ENCODE data around the gene KRT72. TPM values are rescaled to one million over a fixed set of nuclear protein-coding genes. Genes with fewer than 3 reads are reported as not detected.

The KRT72 gene
- total and polyA plus RNA-seq, 2 experiments from 2014 or later, result not detected

- TF ChIP-seq, protein P1, sequence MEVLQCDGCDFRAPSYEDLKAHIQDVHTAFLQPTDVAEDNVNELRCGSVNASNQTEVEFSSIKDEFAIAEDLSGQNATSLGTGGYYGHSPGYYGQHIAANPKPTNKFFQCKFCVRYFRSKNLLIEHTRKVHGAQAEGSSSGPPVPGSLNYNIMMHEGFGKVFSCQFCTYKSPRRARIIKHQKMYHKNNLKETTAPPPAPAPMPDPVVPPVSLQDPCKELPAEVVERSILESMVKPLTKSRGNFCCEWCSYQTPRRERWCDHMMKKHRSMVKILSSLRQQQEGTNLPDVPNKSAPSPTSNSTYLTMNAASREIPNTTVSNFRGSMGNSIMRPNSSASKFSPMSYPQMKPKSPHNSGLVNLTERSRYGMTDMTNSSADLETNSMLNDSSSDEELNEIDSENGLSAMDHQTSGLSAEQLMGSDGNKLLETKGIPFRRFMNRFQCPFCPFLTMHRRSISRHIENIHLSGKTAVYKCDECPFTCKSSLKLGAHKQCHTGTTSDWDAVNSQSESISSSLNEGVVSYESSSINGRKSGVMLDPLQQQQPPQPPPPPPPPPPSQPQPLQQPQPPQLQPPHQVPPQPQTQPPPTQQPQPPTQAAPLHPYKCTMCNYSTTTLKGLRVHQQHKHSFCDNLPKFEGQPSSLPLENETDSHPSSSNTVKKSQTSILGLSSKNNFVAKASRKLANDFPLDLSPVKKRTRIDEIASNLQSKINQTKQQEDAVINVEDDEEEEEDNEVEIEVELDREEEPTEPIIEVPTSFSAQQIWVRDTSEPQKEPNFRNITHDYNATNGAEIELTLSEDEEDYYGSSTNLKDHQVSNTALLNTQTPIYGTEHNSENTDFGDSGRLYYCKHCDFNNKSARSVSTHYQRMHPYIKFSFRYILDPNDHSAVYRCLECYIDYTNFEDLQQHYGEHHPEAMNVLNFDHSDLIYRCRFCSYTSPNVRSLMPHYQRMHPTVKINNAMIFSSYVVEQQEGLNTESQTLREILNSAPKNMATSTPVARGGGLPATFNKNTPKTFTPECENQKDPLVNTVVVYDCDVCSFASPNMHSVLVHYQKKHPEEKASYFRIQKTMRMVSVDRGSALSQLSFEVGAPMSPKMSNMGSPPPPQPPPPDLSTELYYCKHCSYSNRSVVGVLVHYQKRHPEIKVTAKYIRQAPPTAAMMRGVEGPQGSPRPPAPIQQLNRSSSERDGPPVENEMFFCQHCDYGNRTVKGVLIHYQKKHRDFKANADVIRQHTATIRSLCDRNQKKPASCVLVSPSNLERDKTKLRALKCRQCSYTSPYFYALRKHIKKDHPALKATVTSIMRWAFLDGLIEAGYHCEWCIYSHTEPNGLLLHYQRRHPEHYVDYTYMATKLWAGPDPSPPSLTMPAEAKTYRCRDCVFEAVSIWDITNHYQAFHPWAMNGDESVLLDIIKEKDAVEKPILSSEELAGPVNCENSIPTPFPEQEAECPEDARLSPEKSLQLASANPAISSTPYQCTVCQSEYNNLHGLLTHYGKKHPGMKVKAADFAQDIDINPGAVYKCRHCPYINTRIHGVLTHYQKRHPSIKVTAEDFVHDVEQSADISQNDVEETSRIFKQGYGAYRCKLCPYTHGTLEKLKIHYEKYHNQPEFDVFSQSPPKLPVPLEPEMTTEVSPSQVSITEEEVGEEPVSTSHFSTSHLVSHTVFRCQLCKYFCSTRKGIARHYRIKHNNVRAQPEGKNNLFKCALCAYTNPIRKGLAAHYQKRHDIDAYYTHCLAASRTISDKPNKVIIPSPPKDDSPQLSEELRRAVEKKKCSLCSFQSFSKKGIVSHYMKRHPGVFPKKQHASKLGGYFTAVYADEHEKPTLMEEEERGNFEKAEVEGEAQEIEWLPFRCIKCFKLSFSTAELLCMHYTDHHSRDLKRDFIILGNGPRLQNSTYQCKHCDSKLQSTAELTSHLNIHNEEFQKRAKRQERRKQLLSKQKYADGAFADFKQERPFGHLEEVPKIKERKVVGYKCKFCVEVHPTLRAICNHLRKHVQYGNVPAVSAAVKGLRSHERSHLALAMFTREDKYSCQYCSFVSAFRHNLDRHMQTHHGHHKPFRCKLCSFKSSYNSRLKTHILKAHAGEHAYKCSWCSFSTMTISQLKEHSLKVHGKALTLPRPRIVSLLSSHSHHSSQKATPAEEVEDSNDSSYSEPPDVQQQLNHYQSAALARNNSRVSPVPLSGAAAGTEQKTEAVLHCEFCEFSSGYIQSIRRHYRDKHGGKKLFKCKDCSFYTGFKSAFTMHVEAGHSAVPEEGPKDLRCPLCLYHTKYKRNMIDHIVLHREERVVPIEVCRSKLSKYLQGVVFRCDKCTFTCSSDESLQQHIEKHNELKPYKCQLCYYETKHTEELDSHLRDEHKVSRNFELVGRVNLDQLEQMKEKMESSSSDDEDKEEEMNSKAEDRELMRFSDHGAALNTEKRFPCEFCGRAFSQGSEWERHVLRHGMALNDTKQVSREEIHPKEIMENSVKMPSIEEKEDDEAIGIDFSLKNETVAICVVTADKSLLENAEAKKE (CRISPR knock-in tag; IDR thresholded peaks at IDR 0.05), result no peak
- no peak for TF ChIP-seq ZNF114 (CRISPR knock-in tag; IDR thresholded peaks at IDR 0.05)
- TF ChIP-seq STAT1 (IDR thresholded peaks at IDR 0.05; ENCODE audit: unreplicated experiment), result no peak
Observed at GRCh38 chr12:52605542-52605941, 4.3 kb upstream of the KRT72 start (continued).

DNA sequence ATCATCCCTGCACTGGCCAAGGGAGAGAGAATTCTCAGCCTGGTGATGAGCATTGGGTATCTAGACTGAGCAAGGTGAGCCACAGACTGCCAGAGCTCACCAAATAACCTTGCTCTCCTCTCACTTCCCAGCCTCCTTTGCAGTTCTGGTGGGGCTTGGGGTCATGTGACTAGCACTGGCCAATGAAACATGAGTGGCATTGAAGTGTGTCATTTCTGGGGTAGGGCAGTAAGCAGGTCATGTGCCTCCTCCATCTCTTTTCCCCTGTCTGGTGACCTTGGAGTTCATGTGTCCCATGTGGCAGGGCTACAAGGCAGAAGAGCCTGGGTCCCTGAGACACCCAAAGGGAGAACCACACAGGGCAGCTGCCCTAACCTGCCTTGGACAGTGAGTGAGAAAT, 3.6 kb upstream of the KRT72 start:
- Histone ChIP-seq H3K4me3 (no peak overlapping the region), H3K27ac (ENCODE audit: low read depth) (no peak overlapping the region), H4K20me1 (replicated peaks; ENCODE audit: insufficient read depth) (no peaks in the 10 kb centered on the region), H3K36me3 (ENCODE audit: insufficient read depth) (no peaks in the 10 kb centered on the region), H3F3A (replicated peaks; ENCODE audit: low read depth) (no peaks in the 10 kb centered on the region), H3K9me2 (ENCODE audit: insufficient read depth) (0 out of 2 replicates have a peak, but pooled peaks cover 5% of the 10 kb centered on the region), H3K79me2 (replicated peaks; ENCODE audit: insufficient read depth) (no peaks in the 10 kb centered on the region), H3K4me1 (ENCODE audit: insufficient read depth) (no peaks in the 10 kb centered on the region), H2AFZ (no peak overlapping the region), H3K27me3 (ENCODE audit: insufficient read depth) (peaks cover 24% of the 10 kb centered on the region), H3K4me2 (no peak overlapping the region)
- Mint-ChIP-seq H3K4me1 (no peaks in the 10 kb centered on the region), H3K36me3 (ENCODE audit: low read depth) (no peaks in the 10 kb centered on the region), H3K4me3 (no peak overlapping the region), H3K9me3 (no peaks in the 10 kb centered on the region; the same call in 2 of the 3 replicates), H3K27me3 (ENCODE audit: insufficient read depth, low read depth, poor library complexity) (peaks cover 11% of the 10 kb centered on the region), H3K27ac (no peak overlapping the region)
- ATAC-seq (no peak), DNase-seq (ENCODE audit: low spot score) (no peak)
- TF ChIP-seq POLR2AphosphoS5 (IDR thresholded peaks at IDR 0.05; ENCODE audit: low read depth) (no peak), JUNB (IDR thresholded peaks at IDR 0.05; ENCODE audit: unreplicated experiment) (no peak), CTCF (conservative IDR thresholded peaks at IDR 0.05; ENCODE audit: low read depth in 2 of 2) (no peak), ETS1 (IDR thresholded peaks at IDR 0.05) (no peak)

All from GM23338 (cell line).